SHP77 (cell line): Measurements from ENCODE around the gene REXO5.

Experiments
- DNase-seq, 2 experiments: peaks; one replicate each; lab custom pipeline; 2025; lab: John Stamatoyannopoulos, UW

REXO5 gene

GRCh38 chr16:20871941-20872815 lies 65.9 kb downstream of the REXO5 start:
- no peak for DNase-seq

GRCh38 chr16:20873331-20873730 lies 67.0 kb downstream of the REXO5 start:
- DNase-seq: no peak

GRCh38 chr16:20874088-20874581 lies 67.8 kb downstream of the REXO5 start:
- no peak for DNase-seq

GRCh38 chr16:20875355-20875650 lies 69.0 kb downstream of the REXO5 start:
- DNase-seq: no peak

- no peak for DNase-seq
These were observed 72.4 kb downstream of the REXO5 start for GRCh38 chr16:20878682-20879147.

- DNase-seq: no peak
These were observed 73.1 kb downstream of the REXO5 start for GRCh38 chr16:20879175-20880040.

GRCh38 chr16:20880867-20881502 lies 74.7 kb downstream of the REXO5 start:
- no peak for DNase-seq

- DNase-seq: no peak
These were observed 75.2 kb downstream of the REXO5 start for GRCh38 chr16:20881503-20881878.

GRCh38 chr16:20883554-20884239 lies 77.4 kb downstream of the REXO5 start:
- DNase-seq: no peak

GRCh38 chr16:20884240-20884556 lies 77.9 kb downstream of the REXO5 start:
- no peak for DNase-seq

- no peak for DNase-seq
These were observed 80.0 kb downstream of the REXO5 start for GRCh38 chr16:20886320-20886719.

GRCh38 chr16:20887207-20887606 lies 80.9 kb downstream of the REXO5 start:
- no peak for DNase-seq

GRCh38 chr16:20889625-20890275 lies 83.4 kb downstream of the REXO5 start:
- DNase-seq: no peak

- DNase-seq: no peak
These were observed 88.1 kb downstream of the REXO5 start for GRCh38 chr16:20894388-20894787.

- DNase-seq: no peak
These were observed 91.0 kb downstream of the REXO5 start for GRCh38 chr16:20897253-20897897.

- DNase-seq: no peak
These were observed 91.6 kb downstream of the REXO5 start for GRCh38 chr16:20897922-20898321.

- DNase-seq: no peak
These were observed 92.7 kb downstream of the REXO5 start for GRCh38 chr16:20899071-20899470.
